GM21737 (cell line): ENCODE measurements around the gene FBXW5.

Source experiments
- ATAC-seq: cut with Tn5 transposase; IDR thresholded peaks from one replicate; pipeline ENCODE4 v1.9.1; 2021; ENCODE audit warnings: mild to moderate bottlenecking, moderate library complexity; ENCODE audit not compliant: unreplicated experiment

FBXW5 gene

DNA sequence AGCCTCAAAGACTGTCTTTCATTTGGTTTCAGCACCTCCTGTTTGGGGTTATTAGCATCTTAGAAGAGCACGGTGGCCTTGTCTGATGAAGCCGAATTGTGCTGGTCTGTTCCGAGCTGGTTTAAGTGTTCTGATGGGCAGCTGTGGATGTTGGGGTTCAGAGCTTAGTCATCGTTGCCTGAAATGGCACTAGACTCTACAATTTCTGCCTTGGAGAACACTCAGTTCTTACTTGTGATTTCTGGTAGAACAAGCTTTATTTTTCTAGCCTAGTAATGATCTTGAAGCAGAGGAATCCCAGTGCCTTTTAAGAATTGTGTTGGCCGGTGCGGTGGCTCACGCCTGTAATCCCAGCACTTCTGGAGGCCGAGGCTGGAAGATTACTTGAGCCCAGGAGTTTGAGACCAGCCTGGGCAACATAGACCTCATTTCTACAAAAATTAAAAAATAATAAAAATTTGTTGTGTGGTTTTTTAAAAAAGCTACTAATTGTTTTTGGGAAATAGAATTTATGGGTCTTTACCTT is 7.8 kb downstream of the FBXW5 start:
- no peak for ATAC-seq

DNA sequence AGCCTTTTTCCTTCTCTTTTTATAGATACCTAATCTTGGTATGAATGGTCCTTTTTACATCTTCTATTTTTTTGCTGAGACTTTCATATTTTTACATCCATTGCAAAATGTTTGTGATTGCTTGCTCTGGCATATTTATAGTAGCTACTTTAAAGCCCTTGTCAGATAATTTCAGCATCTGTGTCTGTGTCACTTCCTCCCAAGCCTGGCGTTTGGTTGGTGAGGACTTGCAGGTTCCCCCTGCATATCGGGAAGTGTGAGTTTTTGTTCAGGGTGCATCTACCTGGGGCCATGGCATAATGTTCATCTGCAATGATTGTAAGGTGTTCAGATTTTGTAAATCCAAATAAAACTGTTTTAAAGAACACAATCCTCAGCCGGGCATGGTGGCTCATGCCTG is 8.9 kb downstream of the FBXW5 start:
- no peak for ATAC-seq

DNA sequence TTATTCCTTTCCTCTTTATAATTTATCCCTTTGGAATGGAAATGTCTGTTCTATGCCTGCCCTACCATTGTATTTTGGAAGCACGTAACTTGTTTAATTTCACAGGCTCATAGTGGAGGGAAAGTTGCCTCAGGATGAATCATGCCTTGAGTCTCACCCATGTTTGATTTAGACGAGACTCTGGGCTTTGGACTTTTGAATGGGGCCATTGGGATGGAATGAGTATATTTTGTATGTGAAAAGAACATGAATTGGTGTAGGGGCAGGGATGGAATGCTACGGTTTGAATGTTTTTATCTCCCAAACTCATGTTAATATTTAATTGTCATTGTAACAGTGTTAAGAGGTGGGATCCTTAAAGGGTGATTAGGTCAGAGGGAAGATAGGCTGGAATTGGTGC is 10.3 kb downstream of the FBXW5 start:
- ATAC-seq: no peak

DNA sequence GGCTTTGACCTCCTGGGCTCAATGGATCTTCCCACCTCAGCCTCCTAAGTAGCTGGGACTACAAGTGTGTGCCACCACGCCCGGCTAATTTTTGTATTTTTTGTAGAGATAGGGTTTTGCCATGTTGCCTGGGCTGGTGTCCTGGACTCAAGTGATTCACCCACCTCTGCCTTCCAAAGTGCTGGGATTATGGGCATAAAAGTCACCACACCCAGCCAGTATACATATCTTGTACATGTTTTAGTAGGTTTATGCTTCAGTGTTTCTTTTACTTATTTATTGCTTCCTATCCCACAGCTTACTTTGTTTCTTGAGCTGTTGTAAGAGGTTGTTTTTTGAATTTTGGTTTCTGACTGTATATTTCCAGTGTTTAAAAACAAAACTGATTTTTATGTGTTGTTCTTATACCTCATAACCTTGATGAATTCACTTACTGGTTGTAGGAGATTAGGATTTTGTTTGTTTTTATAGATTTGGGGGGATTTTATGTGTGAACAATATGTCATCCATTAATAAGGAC is 12.9 kb downstream of the FBXW5 start:
- no peak for ATAC-seq

- no peak for ATAC-seq
These were observed 14.5 kb downstream of the FBXW5 start for GRCh38 chr9:136930014-136930413.

DNA sequence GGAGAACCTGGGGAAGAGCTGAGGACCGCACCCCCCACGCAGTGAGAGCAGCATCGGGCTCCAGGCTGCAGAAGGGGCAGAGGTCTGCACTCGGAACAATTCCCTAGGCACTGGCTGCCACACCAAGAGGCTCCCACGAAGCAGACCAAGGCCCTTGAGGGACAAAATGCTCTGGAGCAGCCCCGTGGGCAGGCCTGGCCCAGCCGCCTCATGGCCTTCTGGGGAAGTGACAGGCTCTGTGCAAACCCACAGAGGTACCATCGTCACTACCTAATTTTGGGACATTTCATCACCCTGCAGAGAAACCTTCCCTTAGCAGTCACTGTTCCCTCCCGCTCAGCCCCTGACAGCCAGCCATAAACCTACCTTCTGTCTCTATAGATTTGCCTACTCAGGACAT is 15.9 kb downstream of the FBXW5 start:
- no peak for ATAC-seq

- no peak for ATAC-seq
These were observed 16.9 kb downstream of the FBXW5 start for GRCh38 chr9:136927343-136928271.

DNA sequence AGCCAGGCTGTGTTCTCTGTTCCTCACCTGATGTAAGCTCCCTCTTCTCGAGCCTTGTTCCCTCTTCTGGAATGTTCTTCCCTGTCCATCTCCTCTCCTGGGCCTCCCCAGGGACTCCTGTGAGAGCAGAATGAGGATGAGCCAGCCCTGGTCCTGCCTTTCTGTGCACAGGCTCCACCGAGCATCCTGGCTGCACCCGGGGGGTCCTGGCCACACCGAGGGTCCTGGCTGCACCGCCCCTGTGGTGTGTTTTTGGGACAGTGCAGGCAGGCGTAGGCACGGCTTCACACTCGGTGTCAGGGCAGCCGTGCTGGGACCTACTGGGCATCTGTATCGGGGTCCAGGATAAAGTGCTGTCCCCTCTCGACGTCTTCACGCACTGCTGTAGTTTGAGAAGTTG is 17.8 kb downstream of the FBXW5 start:
- ATAC-seq: no peak

DNA sequence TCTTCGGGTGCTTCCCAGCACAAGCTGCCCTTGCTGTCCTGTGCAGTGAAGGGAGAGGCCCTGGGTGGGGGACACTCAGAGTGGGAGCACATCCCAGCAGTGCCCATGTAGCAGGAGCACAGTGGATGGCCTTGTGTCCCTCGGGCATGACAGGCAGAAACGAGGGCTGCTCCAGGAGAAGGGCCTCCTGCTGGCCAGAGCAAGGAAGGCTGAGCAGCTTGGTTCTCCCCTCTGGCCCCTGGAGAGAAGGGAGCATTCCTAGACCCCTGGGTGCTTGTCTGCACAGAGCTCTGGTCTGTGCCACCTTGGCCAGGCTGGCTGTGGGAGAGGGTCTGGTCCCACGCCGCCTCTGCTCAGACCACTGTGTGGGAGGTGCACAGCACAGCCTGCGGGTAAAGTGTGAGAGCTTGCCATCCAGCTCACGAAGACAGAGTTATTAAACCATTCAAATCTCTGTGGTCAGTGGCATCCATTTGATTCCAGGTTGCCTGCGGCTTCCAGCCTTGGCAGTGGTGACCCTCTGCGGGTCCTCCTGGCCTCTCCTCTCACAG is 18.3 kb downstream of the FBXW5 start:
- ATAC-seq: no peak

DNA sequence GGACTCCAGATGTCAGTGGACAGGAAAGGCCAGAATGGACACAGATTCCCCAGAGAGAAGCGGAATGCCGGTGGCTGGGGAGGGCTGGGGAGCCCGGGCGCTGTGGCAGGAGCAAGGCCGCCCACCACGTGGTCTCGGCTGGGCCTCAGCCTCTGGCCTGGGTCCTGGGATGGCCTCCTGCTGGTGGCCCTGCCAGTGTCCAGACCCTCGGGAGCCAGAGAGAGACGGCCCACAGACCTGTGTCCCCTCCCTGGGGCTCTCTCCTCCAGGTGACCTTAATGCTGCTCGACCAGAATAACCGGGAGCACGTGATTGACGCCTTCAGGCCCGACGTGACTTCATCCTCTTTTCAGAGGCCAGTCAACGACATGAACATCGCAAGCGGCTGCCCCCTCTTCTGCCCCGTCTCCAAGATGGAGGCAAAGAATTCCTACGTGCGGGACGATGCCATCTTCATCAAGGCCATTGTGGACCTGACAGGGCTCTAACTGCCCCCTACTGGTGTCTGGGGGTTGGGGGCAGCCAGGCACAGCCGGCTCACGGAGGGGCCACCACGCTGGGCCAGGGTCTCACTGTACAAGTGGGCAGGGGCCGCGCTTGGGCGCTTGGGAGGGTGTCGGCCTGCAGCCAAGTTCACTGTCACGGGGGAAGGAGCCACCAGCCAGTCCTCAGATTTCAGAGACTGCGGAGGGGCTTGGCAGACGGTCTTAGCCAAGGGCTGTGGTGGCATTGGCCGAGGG is 19.0 kb downstream of the FBXW5 start:
- no peak for ATAC-seq

GRCh38 chr9:136923881-136924280 is 20.7 kb downstream of the FBXW5 start:
- ATAC-seq: no peak

GRCh38 chr9:136922540-136922939 is 22.0 kb downstream of the FBXW5 start:
- ATAC-seq: no peak

DNA sequence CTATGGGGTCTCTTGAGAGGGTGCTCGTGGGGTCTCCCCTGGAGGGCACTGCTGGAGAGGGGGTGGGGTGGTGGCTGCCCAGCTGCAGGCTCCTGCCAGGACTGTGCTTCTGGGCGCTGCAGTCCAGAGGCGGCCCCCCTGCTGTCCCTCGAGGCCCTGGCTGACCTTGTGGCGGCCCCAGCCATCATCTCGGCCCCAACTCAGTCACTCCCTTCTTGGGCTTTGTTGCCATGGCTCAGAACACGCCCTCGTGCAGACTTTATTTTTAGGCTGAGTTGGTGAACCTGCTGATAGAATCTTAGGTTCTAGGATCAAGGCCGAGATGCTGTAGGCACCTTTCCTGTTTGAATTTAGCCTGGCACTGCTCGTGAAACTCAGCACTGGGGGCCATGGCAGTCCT is 22.8 kb downstream of the FBXW5 start:
- ATAC-seq: no peak

DNA sequence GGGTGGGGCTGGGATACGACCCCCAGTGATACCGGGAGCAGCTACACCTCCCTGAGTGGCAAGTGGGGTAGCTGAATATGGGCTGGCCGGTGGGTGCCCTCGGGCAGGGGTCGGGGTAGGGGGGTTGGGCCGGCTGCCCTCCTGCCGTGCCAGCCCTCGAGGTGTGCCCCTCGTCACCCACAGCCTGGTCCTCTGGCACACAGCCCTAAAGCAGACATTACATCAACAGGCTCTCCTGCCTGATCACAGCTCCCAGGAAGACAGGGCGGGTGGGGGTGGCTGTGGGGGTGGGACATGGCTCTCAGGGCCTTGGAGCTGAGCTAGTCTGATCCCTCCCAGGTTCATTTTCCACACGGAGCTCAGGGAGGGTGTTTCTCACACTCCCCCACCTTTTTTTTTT is 23.2 kb downstream of the FBXW5 start:
- ATAC-seq: no peak

GRCh38 chr9:136920734-136921231 is 23.8 kb downstream of the FBXW5 start:
- ATAC-seq: no peak

DNA sequence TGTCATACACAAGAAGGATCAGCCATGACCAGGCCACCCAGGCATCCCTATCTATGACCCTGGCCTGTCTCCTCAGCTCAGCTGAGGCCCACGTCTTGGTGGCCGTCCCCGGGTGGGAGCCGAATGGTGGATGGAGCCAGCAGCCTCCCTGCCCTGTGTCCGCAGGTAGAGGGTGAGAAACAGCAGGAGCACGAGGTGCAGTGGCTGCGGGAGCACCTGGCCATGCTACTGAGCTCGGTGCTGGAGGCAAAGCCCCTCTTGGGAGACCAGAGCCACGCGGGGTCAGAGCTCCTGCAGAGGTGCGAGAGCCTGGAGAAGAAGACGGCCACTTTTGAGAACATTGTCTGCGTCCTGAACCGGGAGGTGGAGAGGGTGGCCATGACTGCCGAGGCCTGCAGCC is 24.5 kb downstream of the FBXW5 start:
- ATAC-seq: no peak

DNA sequence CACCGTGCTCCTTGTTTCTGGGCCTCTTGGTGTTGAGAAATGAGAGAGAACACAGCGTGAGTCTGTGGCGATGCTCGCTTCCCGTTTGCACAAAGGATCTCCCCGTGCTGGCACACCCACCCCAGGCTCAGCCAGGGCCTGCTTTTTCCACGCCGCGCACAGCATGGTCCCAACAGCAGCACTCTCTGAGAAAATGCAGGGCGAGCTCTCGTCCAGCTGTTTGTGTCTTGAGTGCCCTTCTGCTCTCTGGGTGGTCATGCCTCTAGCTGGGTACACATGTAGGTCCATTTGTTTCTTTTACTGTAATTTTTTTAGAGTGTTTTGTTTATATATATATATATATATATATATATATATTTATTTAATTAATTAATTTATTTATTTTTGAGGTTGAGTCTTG is 26.6 kb downstream of the FBXW5 start:
- ATAC-seq: no peak

DNA sequence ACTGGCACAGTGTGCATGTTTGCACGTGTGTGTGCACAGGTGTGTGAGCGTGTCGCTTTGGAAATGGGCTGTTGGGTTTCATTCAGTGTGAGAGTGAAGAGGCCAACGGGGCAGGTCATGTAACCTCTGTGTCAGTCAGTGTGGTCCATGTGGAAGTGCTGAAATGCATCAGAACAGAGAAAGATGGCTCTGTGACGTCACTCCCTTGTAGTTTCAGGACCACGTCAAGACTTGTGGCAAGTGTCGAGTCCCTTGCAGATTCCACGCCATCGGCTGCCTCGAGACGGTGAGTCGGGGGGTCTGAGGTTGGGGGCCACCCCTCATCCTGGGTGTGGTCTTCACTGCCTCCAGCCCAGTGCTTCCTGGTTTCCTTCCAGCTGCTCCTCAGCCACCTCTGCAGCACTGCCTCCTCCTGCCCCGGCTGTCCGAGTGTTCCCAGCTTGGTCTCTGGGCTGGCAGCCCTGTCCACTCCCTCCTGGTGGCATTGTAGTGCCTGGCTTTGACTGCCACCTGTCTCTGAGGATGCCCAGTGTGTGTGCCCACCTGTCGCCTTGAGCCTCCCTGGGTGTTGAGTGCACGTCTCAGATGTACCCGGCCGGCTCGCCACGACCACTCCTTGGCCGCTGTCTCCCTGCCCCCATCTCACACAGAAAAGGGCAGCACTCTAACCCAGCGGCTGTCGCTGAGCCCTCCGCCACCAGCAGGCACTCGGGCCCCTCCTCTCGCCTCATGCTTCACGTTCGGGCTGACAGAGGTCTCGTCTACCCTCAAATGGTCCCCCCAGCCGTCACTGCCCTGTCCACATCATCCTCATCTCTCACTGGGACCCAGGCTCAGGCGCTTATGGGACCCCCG is 28.0 kb downstream of the FBXW5 start:
- no peak for ATAC-seq

- ATAC-seq: no peak
These were observed 28.8 kb downstream of the FBXW5 start for GRCh38 chr9:136915632-136916329.
